ENCODE measurements around the gene KLF7. TPM values are rescaled to one million over a fixed set of nuclear protein-coding genes. Genes with fewer than 3 reads are reported as not detected.

KLF7 gene
- total and polyA plus RNA-seq, 4 donors = 4.4 to 51.8 (median 22.3) TPM

DNA sequence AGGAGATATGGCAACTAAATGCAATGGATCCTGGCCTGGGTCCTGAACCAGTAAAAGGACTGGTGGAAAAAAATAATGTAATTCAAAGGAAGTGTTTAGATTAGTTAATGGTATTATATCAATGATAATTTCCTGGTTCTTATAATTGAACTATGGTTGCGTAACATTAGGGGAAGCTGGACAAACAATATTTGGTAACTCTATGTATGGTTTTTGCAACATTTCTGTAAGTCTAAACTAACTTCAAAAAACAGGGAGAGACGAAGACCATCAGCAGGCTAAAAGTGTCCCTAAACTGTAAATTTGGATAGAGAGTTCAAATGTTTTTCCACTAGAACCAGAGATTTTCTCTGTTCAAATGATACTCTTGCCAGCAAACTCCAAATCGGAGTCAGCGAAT lies 36.9 kb downstream of the KLF7 start:
- Histone ChIP-seq H3K4me1 (ENCODE audit: control insufficient read depth in 5 of 5, insufficient read depth in 5 of 5, low read length in 5 of 5) (peaks cover 0 to 48% (median 5%) of the 10 kb centered on the region in 5 donors), H3K36me3 (ENCODE audit: control insufficient read depth in 4 of 4, insufficient read depth in 4 of 4, low read length in 4 of 4) (peaks cover 0 to 5% (median 0%) of the 10 kb centered on the region in 4 donors), H3K27ac (ENCODE audit: low read depth in 1 of 2, low read length in 1 of 2) (peak overlapping the region in 1 of 2 donors; percentile 56), H3K9ac (ENCODE audit: insufficient read depth in 1 of 2, low read length in 2 of 2) (no peak overlapping the region), H3K27me3 (ENCODE audit: control insufficient read depth in 3 of 3, insufficient read depth in 3 of 3, low read length in 2 of 3) (no peaks in the 10 kb centered on the region), H3K4me3 (no peak overlapping the region), H3K9me3 (ENCODE audit: control insufficient read depth in 4 of 4, insufficient read depth in 3 of 4, low read length in 3 of 4) (no peaks in the 10 kb centered on the region)
- ATAC-seq (ENCODE audit: insufficient read depth, low FRiP score) (no peak), DNase-seq (no peak)
- WGBS, 2 donors = 58 to 81% methylated on average over 4 of the region's 4 CpGs
- no peak for TF ChIP-seq CTCF (IDR thresholded peaks at IDR 0.05; ENCODE audit: control extremely low read depth, extremely low read depth)

- Histone ChIP-seq H3K4me1 (ENCODE audit: control insufficient read depth in 5 of 5, insufficient read depth in 5 of 5, low read length in 5 of 5) (peaks cover 0 to 46% (median 0%) of the 10 kb centered on the region in 5 donors), H3K9me3 (ENCODE audit: control insufficient read depth in 4 of 4, insufficient read depth in 3 of 4, low read length in 3 of 4) (no peaks in the 10 kb centered on the region), H3K9ac (ENCODE audit: insufficient read depth in 1 of 2, low read length in 2 of 2) (no peak overlapping the region), H3K27me3 (ENCODE audit: control insufficient read depth in 3 of 3, insufficient read depth in 3 of 3, low read length in 2 of 3) (no peaks in the 10 kb centered on the region), H3K36me3 (ENCODE audit: control insufficient read depth in 4 of 4, insufficient read depth in 4 of 4, low read length in 4 of 4) (peaks cover 0 to 12% (median 3%) of the 10 kb centered on the region in 4 donors), H3K27ac (ENCODE audit: low read depth in 1 of 2, low read length in 1 of 2) (no peak overlapping the region), H3K4me3 (no peak overlapping the region)
- TF ChIP-seq CTCF (IDR thresholded peaks at IDR 0.05; ENCODE audit: control extremely low read depth, extremely low read depth) = no peak
- DNase-seq (no peak), ATAC-seq (ENCODE audit: insufficient read depth, low FRiP score) (no peak)
- 85 to 94% methylated on average over 4 of the region's 4 CpGs for WGBS, 2 donors
These were observed 38.9 kb downstream of the KLF7 start for GRCh38 chr2:207126724-207127308.

DNA sequence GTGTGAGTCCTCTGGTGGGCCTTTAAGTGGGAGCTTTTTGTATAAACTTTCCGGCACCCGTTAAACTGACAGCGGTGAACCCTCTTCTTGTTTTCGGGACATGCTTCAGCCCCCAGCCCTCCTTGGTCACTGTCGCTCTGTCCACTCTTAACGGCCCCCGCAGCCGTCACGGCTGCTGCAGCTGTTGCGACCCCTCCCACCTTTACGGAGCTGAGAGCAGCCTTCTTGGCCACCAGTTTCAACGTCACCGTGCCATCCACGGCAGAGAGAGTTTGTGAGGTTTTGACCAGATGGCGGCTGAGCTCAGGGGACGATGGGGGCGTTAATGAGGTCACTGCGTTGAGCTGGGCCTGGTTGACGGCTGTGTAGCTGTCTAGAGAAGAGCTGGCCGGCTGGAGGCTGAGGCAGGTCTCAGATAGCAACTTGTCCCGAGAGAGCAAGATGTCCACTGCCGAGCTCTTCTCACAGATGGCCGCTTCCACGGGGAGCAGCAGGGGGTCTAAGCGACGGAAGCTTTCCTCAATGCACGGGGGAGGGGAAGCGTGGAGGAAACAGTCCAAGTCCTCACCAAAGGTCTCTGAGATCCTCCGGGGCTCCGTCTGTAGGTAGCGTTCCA lies 41.9 kb downstream of the KLF7 start:
- ATAC-seq (ENCODE audit: insufficient read depth, low FRiP score) = no peak
- WGBS, 2 donors = 95% methylated on average over 31 of the region's 31 CpGs

More for the DNA sequence above, 41.9 kb downstream of the KLF7 start:
- Histone ChIP-seq H3K9me3 (ENCODE audit: control insufficient read depth in 4 of 4, insufficient read depth in 3 of 4, low read length in 3 of 4) (no peaks in the 10 kb centered on the region), H3K27me3 (ENCODE audit: control insufficient read depth in 3 of 3, insufficient read depth in 3 of 3, low read length in 2 of 3) (no peaks in the 10 kb centered on the region), H3K36me3 (ENCODE audit: control insufficient read depth in 4 of 4, insufficient read depth in 4 of 4, low read length in 4 of 4) (peaks cover 0 to 12% (median 4%) of the 10 kb centered on the region in 4 donors), H3K9ac (ENCODE audit: insufficient read depth in 1 of 2, low read length in 2 of 2) (no peak overlapping the region), H3K27ac (ENCODE audit: low read depth in 1 of 2, low read length in 1 of 2) (no peak overlapping the region), H3K4me3 (no peak overlapping the region), H3K4me1 (ENCODE audit: control insufficient read depth in 5 of 5, insufficient read depth in 5 of 5, low read length in 5 of 5) (peaks cover 0 to 34% (median 0%) of the 10 kb centered on the region in 5 donors)
- TF ChIP-seq CTCF (IDR thresholded peaks at IDR 0.05; ENCODE audit: control extremely low read depth, extremely low read depth) = no peak
- no peak for DNase-seq
